Ovary (tissue), 9 donors: ENCODE measurements around the gene ATXN7. TPM values are rescaled to one million over a fixed set of nuclear protein-coding genes. Genes with fewer than 3 reads are reported as not detected.
A peak's percentile ranks its signal among the peaks of the same experiment; 100 is the strongest.

Experiments used
- DNase-seq, 5 donors: peaks; one replicate each; pipeline ENCODE4 v3.0.0-alpha.2; 2019 to 2020
- H3K27ac ChIP-seq, 2 donors: fragments of 200-600 bp; one replicate each; pipeline versions ENCODE4 v1.5.1 to v1.8.0; 2019 to 2022
- H3K27me3 ChIP-seq: fragments of 200-600 bp; one replicate; pipeline ENCODE4 v1.8.0; 2022
- H3K36me3 ChIP-seq: fragments of 200-600 bp; sonication (generic); one replicate; pipeline ENCODE4 v1.5.1; 2019
- H3K4me1 ChIP-seq: one replicate; pipeline ENCODE4 v1.8.1; 2013; ENCODE audit warnings: mild to moderate bottlenecking, moderate library complexity; ENCODE audit not compliant: insufficient read depth
- H3K4me3 ChIP-seq: fragments of 200-600 bp; sonication (generic); one replicate; pipeline ENCODE4 v1.5.1; 2017
- H3K9me3 ChIP-seq, 2 donors: fragments of 200-600 bp in 1 of 2; sonication (generic) in 1 of 2; one replicate each; pipeline versions ENCODE4 v1.5.1 to v1.8.1; 2013 to 2019; ENCODE audit warnings: mild to moderate bottlenecking in 1 of 2, moderate library complexity in 1 of 2
- CTCF ChIP-seq, 3 donors: fragments of 450-650 bp in 2 of 3; fragments of 200-600 bp in 1 of 3; IDR thresholded peaks; one replicate each; pipeline versions ENCODE4 v1.5.1 to v1.8.0; 2016 to 2022; ENCODE audit warnings: antibody characterized with exemption in 3 of 3, mild to moderate bottlenecking in 1 of 3
- EP300 ChIP-seq: sonication (generic); formaldehyde crosslinking; IDR thresholded peaks from one replicate; pipeline ENCODE4 v1.6.1; 2017; ENCODE audit warnings: antibody characterized with exemption
- POLR2A ChIP-seq: fragments of 450-650 bp; IDR thresholded peaks from one replicate; pipeline ENCODE4 v1.6.1; 2017; ENCODE audit warnings: antibody characterized with exemption, mild to moderate bottlenecking, moderate library complexity
- WGBS, 3 donors: extraction: QIAGEN DNeasy Blood & Tissue Kit in 1 of 3; methylation state at CpG; one replicate each; pipeline versions ENCODE4 v1.1.5 to v1.1.7; 2013 to 2017; 5-methylcytosine and 5-hydroxymethylcytosine counted together
- intact Hi-C, 4 donors: fragments of 100-400 bp; cut with DNase I; formaldehyde crosslinking; loops; one replicate each; pipeline versions ENCODE4 v1.11.0 to v1.15.1; 2022 to 2023
- polyA plus RNA-seq, 2 donors: library from polyadenylated mRNA; stranded (reverse); fragments of 200-250 nt in 1 of 2; fragments of 350-450 nt in 1 of 2; fragmentation: Illumina TruSeq in 1 of 2; extraction: RNeasy Lipid Tissue Mini Kit (QIAGEN cat#74804) in 1 of 2; gene quantifications; one replicate each; pipeline ENCODE4 v1.2.3, GENCODE V29; 2013 to 2014
- total RNA-seq, 7 donors: library from RNA; depleted of rRNA in 2 of 7; stranded (reverse); fragments of >200 nt in 2 of 7; fragmentation: NEBNext Ultra II Directional in 3 of 7; extraction: Animal tissue kit (Norgen Biotek cat#: 25700) in 3 of 7; gene quantifications; one replicate each; pipeline versions ENCODE4 v1.1.0 to v1.2.4, GENCODE V29; 2016 to 2023
- donor health status: DM: no; HTN: no; CAD: no; lungs with moderate emphysema.
- donor health status: DM: no; HTN: no; CAD: no.
- donor health status: Bipolar disorder and iron deficiency.
- donor health status: DM: yes; HTN: yes; CAD: no.
- donor health status: DM: no; HTN: no; CAD: no.
- donor health status: DM: yes; HTN: yes; CAD: no.

The ATXN7 gene
- total and polyA plus RNA-seq, 9 donors, result 4.3 to 47.0 (median 27.7) TPM

GRCh38 chr3:63908081-63908736, 44.5 kb downstream of the ATXN7 start:
- H3K36me3 ChIP-seq, result no peaks in the 10 kb centered on the region
- no peak for DNase-seq
- H3K4me3 ChIP-seq, result no peak overlapping the region
- 12 to 25% (median 18%) methylated on average over 2 of the region's 2 CpGs for WGBS, 3 donors
- H3K27me3 ChIP-seq, result no peaks in the 10 kb centered on the region
- peaks cover 3% of the 10 kb centered on the region for H3K4me1 ChIP-seq
- intact Hi-C loops, result no loop called here
- no peaks in the 10 kb centered on the region for H3K9me3 ChIP-seq
- no peak overlapping the region for H3K27ac ChIP-seq
- TF ChIP-seq CTCF (IDR thresholded peaks at IDR 0.05) (peak in 2 of 3 donors; percentile 15 to 20), POLR2A (no peak)

GRCh38 chr3:63908776-63909175, 45.1 kb downstream of the ATXN7 start:
- no peaks in the 10 kb centered on the region for H3K9me3 ChIP-seq
- 57 to 80% (median 69%) methylated on average over 1 of the region's 1 CpG for WGBS, 3 donors
- no peak overlapping the region for H3K4me3 ChIP-seq
- no peak for DNase-seq
- H3K27ac ChIP-seq, result no peak overlapping the region
- H3K36me3 ChIP-seq, result no peaks in the 10 kb centered on the region
- intact Hi-C loops, result no loop called here
- no peaks in the 10 kb centered on the region for H3K27me3 ChIP-seq
- peaks cover 3% of the 10 kb centered on the region for H3K4me1 ChIP-seq
- no peak for TF ChIP-seq POLR2A
- no peak for TF ChIP-seq EP300
- no peak for TF ChIP-seq CTCF (IDR thresholded peaks at IDR 0.05)

GRCh38 chr3:63909431-63909830, 45.8 kb downstream of the ATXN7 start:
- Histone ChIP-seq H3K27me3 (no peaks in the 10 kb centered on the region), H3K4me3 (no peak overlapping the region), H3K9me3 (no peaks in the 10 kb centered on the region), H3K4me1 (peaks cover 5% of the 10 kb centered on the region), H3K36me3 (no peaks in the 10 kb centered on the region), H3K27ac (no peak overlapping the region)
- intact Hi-C loops, result no loop called here
- DNase-seq, result no peak
- TF ChIP-seq CTCF (IDR thresholded peaks at IDR 0.05) (no peak), POLR2A (no peak), EP300 (no peak)
- 58 to 61% (median 59%) methylated on average over 2 of the region's 2 CpGs for WGBS, 3 donors

GRCh38 chr3:63910001-63910400, 46.3 kb downstream of the ATXN7 start:
- peaks cover 5% of the 10 kb centered on the region for H3K4me1 ChIP-seq
- 94 to 97% (median 94%) methylated on average over 4 of the region's 4 CpGs for WGBS, 3 donors
- intact Hi-C loops, result loop anchor here in 2 of 4 donors (5.0 to 10.0 kb wide), 3 partner anchors 48 to 1815 kb away; partner anchors contain the start of genes ATXN7 (in 1 of the 2) and THOC7 (in 1 of the 2)

More at GRCh38 chr3:63910001-63910400, 46.3 kb downstream of the ATXN7 start:
- H3K9me3 ChIP-seq, result no peaks in the 10 kb centered on the region
- no peaks in the 10 kb centered on the region for H3K27me3 ChIP-seq
- TF ChIP-seq EP300 (no peak), CTCF (IDR thresholded peaks at IDR 0.05) (no peak), POLR2A (no peak)
- no peak for DNase-seq
- no peaks in the 10 kb centered on the region for H3K36me3 ChIP-seq
- H3K27ac ChIP-seq, result no peak overlapping the region
- no peak overlapping the region for H3K4me3 ChIP-seq
